ENCODE data around the gene SMC5. TPM values are rescaled to one million over a fixed set of nuclear protein-coding genes. Genes with fewer than 3 reads are reported as not detected.

Gene SMC5
- total and polyA plus RNA-seq, 2 of the 13 experiments (the other 11 are each of a cell fraction or from before 2014, with no cell fraction given) = 7.2 to 26.7 TPM

- Histone ChIP-seq H2AFZ (ENCODE audit: low read length) (no peak overlapping the region), H3K4me2 (ENCODE audit: low read depth, low read length) (no peak overlapping the region), H3K4me3 (replicated peaks in 1 of 3; ENCODE audit: insufficient read depth in 1 of 3, low read depth in 2 of 3, low read length in 3 of 3) (no peak overlapping the region), H3K27me3 (ENCODE audit: control insufficient read depth in 1 of 2, insufficient read depth in 2 of 2, low read length in 2 of 2) (no peaks in the 10 kb centered on the region), H3K9me3 (ENCODE audit: low read length) (no peaks in the 10 kb centered on the region), H4K20me1 (ENCODE audit: insufficient read depth, low read length) (peaks cover 43% of the 10 kb centered on the region; the same call in 1 of the 2 replicates), H3K4me1 (ENCODE audit: insufficient read depth, low read length) (peaks cover 37% of the 10 kb centered on the region), H3K27ac (ENCODE audit: extremely low read length, insufficient read depth, low read length) (no peak overlapping the region), H3K9ac (ENCODE audit: insufficient read depth, low read depth, low read length) (no peak overlapping the region), H3K79me2 (ENCODE audit: insufficient read depth, low read length) (peaks cover 70% of the 10 kb centered on the region), H3K36me3 (replicated peaks in 1 of 2; ENCODE audit: control insufficient read depth in 1 of 2, insufficient read depth in 2 of 2, low read length in 2 of 2) (no peaks in the 10 kb centered on the region)
- in situ Hi-C loops (cut with HindIII; ENCODE audit: extremely low pct_ligation_motif_present, low pct_unique_long_range_greater_than_20kb) (no loop called here), intact Hi-C loops (cut with micrococcal nuclease; ENCODE audit: unreplicated experiment) (no loop called here)
- no peak for FAIRE-seq
- ChIA-PET CTCF (ENCODE audit: low intra/inter-chr PET ratio, low total read pairs) (no interaction called here), POLR2A (interaction anchor here (0.8 to 2.2 kb wide), 2 partner anchors 14 to 17 kb away, joined by 4 to 8 read pairs; no protein-coding TSS in a partner anchor)
- no TSS peak for BruUV-seq (replicated peaks)
- 94% methylated on average over 2 of the region's 2 CpGs for WGBS (ENCODE audit: low lambda C conversion rate)
- ATAC-seq = no peak
- no peak for DNase-seq (ENCODE audit: low spot score)
- TF ChIP-seq ZSCAN30 (CRISPR knock-in tag; IDR thresholded peaks at IDR 0.05) (no peak), SP4 (CRISPR knock-in tag; IDR thresholded peaks at IDR 0.05) (no peak), ZNF451 (CRISPR knock-in tag; IDR thresholded peaks at IDR 0.05) (no peak)
- TF ChIP-seq, protein P1, sequence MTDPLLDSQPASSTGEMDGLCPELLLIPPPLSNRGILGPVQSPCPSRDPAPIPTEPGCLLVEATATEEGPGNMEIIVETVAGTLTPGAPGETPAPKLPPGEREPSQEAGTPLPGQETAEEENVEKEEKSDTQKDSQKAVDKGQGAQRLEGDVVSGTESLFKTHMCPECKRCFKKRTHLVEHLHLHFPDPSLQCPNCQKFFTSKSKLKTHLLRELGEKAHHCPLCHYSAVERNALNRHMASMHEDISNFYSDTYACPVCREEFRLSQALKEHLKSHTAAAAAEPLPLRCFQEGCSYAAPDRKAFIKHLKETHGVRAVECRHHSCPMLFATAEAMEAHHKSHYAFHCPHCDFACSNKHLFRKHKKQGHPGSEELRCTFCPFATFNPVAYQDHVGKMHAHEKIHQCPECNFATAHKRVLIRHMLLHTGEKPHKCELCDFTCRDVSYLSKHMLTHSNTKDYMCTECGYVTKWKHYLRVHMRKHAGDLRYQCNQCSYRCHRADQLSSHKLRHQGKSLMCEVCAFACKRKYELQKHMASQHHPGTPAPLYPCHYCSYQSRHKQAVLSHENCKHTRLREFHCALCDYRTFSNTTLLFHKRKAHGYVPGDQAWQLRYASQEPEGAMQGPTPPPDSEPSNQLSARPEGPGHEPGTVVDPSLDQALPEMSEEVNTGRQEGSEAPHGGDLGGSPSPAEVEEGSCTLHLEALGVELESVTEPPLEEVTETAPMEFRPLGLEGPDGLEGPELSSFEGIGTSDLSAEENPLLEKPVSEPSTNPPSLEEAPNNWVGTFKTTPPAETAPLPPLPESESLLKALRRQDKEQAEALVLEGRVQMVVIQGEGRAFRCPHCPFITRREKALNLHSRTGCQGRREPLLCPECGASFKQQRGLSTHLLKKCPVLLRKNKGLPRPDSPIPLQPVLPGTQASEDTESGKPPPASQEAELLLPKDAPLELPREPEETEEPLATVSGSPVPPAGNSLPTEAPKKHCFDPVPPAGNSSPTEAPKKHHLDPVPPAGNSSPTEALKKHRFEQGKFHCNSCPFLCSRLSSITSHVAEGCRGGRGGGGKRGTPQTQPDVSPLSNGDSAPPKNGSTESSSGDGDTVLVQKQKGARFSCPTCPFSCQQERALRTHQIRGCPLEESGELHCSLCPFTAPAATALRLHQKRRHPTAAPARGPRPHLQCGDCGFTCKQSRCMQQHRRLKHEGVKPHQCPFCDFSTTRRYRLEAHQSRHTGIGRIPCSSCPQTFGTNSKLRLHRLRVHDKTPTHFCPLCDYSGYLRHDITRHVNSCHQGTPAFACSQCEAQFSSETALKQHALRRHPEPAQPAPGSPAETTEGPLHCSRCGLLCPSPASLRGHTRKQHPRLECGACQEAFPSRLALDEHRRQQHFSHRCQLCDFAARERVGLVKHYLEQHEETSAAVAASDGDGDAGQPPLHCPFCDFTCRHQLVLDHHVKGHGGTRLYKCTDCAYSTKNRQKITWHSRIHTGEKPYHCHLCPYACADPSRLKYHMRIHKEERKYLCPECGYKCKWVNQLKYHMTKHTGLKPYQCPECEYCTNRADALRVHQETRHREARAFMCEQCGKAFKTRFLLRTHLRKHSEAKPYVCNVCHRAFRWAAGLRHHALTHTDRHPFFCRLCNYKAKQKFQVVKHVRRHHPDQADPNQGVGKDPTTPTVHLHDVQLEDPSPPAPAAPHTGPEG (CRISPR knock-in tag; IDR thresholded peaks at IDR 0.05) = no peak
Measured at GRCh38 chr9:70404261-70404660, 145.5 kb downstream of the SMC5 start.

Small RNA genes lying within 50 kb of the gene (small RNA-seq; reads per million reads assigned to genes)
- gene RF00019 (ENCODE audit: insufficient read depth in 2 of 3, insufficient read length in 3 of 3, low read depth in 2 of 3, low replicate concordance in 1 of 3) = 0 reads per million in 3 experiments

Other genes with a start within 250 kb of the SMC5 start
- gene MAMDC2, start 215.1 kb upstream of the SMC5 start, total RNA-seq (2016; rRNA removed; fragmentation: Illumina TruSeq; extraction: Trizol) = not detected in 2 replicates
- gene MAMDC2, start 215.1 kb upstream of the SMC5 start, polyA plus RNA-seq (2011; rRNA removed) = 0.03 TPM in 1 of 2 replicates, not detected in the other
- 5.7 and 7.2 TPM in 2 replicates for gene KLF9, start 155.7 kb downstream of the SMC5 start, total RNA-seq (2016; rRNA removed; fragmentation: Illumina TruSeq; extraction: Trizol)
- gene KLF9, start 155.7 kb downstream of the SMC5 start, polyA plus RNA-seq (2011; rRNA removed) = 7.1 and 7.2 TPM in 2 replicates

Data from HepG2 (cell line).